ENCODE data around the gene IMPG2.

The IMPG2 gene

DNA sequence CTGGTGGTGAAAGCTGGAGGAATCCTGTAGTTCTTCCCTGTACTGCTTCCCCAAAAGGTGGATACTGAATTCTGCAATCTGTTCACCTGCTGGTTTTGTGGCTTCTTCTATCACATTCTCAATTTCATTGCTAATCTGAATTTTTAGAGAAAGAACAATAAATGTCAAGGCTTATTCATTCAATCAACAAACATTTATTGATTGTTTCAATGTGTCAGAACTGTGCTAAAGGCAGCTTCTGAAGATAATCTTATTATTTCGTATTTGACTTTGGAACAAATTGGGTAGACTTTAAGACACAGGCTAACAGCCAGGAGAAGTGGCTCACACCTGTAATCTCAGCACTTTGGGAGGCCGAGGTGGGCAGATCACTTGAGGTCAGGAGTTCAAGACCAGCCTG is 46.8 kb downstream of the IMPG2 start:
- DNase-seq (ENCODE audit: low spot score) = no peak

DNA sequence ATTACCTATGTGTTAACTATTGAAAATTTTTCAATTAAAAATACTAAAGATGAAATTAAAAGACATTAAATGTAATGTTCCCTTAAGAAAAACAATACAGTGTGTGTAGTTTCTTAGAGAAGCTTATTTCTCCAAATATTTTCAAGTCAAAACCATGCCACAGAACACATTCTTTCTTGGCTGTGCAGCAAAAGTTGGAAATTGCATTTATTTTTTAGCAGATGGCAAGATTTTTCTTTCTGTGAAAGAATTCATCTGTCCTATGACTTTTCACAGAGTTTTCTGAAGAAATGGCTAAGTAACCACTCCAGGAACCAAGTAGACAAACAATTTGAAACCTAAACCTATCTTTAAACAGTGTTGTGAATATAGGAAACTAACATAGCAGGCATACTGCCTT is 47.2 kb downstream of the IMPG2 start:
- DNase-seq (ENCODE audit: low spot score) = no peak

DNA sequence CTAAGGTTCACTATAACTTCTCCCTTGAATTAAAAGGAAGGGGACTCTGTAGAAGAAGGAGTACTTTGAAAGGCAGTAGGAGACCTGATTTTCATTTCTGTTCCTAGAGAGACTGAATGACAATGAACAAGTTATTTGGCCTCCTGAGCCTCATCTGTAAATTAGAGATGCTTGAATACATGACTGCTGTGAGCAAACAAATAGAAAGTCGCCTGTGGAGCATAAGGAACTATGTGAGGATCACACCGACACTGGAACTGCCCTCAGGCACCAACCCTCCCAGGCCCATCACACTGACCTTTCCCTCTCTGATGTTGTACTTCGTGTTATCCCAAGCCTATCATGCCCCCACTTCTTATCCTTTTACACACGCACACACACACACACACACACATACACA is 48.6 kb downstream of the IMPG2 start:
- no peak for DNase-seq (ENCODE audit: low spot score)

DNA sequence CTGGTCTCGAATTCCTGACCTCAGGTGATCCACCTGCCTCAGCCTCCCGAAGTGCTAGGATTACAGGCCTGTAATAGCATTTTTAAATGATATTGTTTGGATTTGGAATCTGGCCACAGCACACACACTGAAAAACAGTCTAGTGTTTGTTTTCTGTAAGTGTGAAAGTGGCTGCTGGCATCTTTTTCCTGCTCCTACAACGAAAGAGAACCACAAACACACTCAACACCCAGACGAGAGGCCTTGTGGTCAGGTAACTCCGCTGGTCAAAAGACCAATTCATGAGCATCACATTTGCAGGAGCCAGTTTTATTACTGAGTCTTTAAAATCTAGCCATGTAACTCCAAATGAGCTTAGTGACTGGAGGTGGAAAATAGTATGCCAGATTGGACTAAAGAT is 50.2 kb downstream of the IMPG2 start:
- no peak for DNase-seq (ENCODE audit: low spot score)

DNA sequence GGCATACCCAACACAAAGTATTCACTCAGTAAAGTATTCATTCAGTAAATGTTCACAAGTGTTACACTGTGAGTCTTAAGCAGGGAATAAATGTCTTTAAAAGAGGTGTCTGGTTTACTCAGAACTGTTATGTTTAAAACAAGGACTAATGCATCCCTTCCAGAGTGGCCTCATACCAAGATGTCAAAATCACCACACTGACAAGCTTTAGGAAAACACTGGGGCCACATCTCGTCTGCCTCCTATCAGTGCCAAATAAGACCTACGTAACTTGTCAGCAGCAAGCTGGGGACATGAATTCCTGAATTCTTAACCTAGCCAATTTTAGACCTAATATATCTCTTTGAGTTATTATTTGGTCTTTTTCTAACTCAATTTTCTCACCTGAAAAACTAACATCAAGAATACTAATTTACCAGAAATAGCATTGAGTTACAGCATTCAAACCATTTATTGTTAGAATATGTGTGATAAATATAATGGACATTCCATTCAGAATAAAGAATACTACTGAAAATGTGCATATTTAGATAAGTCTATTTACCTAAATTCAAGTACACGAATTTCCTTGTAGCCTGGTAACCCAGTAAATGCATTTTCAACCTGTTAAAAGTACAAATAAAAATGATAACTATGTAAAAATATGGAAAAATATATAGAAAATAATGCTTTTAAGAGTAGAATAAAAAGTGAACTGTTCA is 51.3 kb downstream of the IMPG2 start:
- DNase-seq (ENCODE audit: low spot score) = no peak

DNA sequence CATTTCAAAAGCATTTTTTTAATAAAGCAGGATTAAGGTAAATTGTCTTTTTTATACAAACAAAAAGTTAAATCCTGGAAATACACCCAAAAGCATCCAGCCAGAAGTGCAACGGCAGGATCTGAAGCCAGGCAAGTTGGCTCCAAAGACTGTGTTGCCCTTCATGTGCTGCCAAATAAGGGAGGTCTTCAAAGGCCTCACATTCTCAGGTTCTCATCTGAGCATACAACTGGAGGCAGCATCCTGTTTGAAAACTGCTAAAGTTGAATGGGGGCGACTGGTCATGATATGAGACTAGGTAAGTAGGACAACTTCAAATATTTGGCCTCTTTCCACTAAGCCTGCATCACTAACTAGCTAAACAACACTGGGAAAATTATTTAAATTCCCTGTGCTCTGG is 52.2 kb downstream of the IMPG2 start:
- DNase-seq (ENCODE audit: low spot score) = no peak

DNA sequence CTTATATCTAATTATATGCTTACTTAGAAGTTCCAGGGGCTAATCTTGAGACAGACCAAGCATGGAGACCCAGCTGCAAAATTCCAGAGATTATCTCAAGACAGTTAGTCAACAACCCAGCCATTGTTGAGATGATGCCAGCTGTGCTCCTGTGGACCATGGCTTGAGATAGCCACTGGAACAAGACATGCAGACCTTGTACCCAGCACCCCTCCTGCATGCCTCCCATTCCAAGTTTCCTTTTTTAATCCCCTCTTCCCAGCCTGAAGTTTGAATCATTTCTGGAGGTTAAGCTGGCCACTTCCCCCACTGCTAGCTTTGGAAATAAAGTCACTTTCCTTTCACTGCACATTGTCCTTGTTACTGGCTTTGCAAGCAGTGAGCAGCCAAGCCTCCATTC is 53.8 kb downstream of the IMPG2 start:
- no peak for DNase-seq (ENCODE audit: low spot score)

DNA sequence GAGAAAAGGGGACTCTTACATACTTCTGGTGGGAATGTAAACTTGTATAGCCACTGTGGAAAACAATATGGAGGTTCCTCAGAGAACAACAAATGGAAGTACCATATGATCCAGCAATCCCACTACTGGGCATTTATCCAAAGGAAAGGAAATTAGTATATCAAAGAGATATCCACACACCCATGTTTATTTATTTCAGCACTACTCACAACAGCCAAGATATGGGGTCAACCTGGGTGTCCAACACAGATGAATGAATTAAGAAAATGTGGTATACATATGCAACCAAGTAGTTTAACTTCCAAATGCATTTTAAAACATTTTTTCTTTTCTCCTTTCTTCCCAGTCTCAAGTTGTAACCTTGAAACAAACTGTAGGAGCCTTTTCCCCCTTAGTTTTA is 54.3 kb downstream of the IMPG2 start:
- no peak for DNase-seq (ENCODE audit: low spot score)

DNA sequence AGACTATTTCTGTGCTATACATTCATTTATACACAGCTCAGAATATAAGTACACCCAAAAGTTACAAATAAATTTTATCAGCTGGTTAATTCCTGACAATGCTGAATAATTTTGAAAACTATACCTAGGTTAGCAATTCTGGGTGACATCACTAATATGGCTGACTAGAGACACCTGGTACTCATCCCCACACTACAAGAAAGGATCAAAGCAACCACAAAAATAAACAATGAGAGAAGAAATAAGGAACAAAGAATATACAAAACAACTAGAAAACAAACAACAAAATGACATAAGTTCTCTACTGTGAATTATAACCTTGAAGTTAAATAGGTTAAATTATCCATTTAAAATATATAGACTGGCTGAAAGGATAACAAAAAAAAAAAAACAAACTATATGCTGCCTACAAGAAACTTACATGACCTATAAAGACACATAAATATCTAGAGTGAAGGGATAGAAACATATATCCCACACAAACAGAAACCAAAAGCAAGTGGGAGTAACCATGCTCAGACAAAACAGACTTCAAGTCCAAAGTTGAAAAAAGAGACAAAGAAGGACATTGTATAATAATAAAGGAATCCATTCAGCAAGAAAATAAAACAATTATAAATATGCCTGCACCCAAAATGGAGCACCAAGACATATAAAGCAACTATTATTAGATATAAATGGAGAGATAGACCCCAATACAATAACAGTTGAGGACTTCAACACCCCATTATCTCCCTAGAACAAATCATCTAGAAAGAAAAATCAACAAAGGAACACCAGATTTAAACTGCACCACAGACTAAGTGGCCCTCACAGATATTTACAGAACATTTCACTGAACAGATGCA is 57.8 kb downstream of the IMPG2 start:
- DNase-seq (ENCODE audit: low spot score) = no peak

DNA sequence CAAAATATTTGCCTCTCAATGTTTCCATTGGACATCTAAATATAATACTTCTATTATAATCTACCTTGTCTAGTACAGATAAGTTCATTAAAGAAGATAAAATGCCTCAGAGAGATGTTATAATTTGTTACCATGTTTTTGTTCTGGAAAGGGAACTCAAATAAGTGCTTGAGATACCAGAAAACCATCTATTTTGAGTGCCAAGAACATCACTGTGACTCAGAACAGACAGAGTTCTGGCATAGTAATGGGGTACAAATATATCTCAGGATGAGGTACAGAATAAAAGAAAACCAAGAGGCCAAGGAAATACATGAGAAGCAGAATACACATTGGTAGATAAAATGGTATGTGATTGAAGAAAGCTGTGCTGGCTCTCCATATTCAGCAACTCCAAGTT is 58.9 kb downstream of the IMPG2 start:
- no peak for DNase-seq (ENCODE audit: low spot score)

DNA sequence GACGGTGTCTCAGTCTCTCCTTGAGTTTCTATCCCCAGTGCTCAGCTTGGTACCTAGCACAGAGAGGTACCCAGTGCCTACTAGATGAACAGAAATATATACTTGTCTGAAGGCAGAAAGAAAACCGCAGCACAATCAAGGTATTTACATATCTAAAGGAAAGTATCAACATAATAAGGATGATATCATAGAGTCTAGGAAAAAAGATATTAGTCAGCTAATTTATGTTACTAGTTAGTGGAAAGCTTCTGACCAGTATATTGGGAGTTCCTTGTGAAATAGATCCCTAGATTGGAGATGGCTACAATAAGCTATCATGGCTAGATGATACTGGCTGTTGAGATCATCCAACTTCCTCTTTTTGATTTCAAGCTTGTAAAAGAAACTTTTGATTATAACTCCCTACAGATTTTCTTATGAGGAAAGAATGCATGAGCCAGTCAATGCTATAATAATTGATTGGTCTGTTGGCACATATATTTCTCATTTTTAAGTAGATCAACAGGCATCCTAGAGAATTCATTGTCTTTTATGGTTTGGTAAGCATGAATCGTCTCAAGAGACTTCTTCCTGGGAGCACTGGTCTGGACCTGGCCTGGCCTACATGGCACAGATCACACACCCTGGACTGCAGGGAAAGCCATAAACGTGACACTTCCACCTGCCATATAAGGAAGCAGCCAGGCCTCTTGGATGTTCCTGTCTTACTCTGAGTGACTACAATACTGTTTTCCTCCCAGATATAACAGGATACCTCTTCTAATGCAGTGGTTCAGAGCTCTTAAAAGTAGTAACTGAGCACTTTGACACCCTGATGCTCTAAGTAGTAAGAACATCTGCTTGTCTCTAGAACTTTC is 60.7 kb downstream of the IMPG2 start:
- DNase-seq (ENCODE audit: low spot score) = no peak

DNA sequence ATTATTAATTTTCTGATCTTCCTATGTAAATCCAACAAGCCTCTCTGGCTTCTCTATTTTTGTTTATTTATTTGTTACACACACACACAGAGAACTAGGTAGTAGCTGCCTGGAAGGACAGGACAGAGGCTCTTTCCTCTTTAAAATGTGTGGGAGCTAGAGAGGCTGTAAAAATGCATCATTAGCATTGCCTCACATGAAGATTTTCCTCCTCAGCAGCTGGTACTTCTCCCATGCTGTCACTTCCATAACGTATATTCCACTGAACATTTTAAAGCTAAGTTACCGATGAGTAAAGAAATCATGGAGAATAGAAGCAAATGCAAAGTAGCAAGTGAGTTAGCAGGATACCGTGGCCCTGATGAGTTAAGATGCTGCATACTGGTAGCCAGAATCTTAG is 63.9 kb downstream of the IMPG2 start:
- DNase-seq (ENCODE audit: low spot score) = no peak

DNA sequence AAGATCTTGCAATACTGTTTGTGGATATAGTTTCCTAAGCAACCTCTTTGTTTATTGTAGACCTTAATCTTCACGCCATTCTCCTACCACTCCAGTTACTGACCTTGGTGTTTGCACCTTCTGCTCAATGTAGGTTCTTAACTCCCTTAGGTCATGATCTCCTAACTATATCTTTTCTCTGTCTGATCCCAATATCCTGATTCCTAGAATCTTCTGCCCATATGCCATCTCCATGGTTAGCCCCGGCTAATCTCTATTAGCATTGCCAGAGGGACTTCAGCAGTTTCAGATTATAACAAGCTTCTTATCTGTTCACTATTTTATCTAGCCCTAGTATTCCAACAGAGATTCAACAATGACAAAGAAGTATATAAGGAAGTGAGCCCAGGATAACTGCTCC is 64.9 kb downstream of the IMPG2 start:
- DNase-seq (ENCODE audit: low spot score) = no peak

DNA sequence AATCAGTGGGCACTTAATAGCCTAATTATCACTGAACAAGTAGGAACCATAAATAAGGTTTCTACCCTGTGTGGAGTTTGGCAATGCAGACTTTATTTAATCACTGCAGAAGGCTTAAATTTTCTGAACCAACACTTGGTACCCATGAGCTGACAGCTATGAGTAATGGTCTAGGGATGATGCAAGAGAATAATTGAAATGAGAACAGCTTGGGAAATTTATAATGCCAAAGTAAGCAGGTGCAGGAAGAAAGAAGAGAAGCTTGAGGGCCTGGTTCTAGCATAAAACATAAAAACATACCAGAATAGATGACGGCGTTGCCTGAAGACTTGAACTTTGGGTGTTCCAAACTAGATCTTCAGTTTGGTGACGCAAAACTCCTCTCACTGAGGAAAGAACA is 67.0 kb downstream of the IMPG2 start:
- DNase-seq (ENCODE audit: low spot score) = no peak

DNA sequence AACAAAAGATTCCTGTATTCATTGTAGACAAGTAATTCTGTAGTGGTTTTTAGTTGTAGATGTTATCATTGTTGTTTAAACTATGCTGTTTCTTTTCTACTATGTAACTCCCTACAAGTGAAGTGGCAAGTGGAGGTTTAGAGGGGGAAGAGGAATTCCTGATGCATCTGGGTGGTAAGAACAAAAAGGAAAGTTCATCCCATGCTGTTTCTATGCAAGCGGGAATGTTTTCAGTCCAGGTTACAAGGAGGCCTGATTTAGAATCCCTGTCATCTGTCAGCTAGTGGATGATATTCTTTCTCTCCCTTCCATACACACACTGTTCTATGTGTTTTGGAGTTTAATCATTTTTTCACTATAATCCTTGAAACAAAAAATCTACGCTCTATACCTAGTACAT is 67.4 kb downstream of the IMPG2 start:
- DNase-seq (ENCODE audit: low spot score) = no peak

DNA sequence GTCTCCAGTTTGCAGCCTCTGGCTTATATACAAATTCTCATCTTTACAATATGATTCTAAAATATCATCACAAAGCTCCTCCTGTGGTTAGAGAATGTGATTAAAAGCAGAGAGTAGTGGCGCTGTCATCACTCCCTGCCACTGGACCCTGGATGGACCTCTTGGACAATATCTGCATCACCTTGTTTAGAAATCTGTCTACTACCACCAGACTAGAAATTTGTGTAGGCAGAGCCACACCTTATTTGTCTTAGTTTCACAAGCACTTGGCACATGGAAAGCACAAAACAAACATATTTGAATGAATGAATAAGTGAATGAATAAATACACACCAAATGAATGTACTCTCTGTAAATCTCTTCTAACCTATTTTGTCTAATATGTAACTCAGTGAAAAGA is 68.1 kb downstream of the IMPG2 start:
- no peak for DNase-seq (ENCODE audit: low spot score)

DNA sequence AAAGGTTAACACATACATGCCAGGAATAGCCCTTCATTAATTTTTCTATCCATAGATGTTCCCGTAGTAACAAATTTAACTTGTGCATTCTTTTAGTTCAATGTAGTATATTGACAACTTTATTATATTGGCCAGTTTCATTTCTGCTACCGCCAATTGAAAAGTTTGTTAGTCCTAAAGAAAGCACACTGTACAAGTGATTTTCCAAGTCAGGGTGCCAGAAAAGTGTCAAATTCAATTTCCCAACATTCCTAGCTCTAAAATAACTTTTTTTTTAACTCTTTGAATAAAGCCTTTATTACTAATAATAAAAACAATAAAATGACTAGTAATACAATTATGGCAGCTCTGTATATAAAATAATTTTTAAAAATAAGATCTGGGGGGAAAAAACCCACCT is 68.9 kb downstream of the IMPG2 start:
- no peak for DNase-seq (ENCODE audit: low spot score)

DNA sequence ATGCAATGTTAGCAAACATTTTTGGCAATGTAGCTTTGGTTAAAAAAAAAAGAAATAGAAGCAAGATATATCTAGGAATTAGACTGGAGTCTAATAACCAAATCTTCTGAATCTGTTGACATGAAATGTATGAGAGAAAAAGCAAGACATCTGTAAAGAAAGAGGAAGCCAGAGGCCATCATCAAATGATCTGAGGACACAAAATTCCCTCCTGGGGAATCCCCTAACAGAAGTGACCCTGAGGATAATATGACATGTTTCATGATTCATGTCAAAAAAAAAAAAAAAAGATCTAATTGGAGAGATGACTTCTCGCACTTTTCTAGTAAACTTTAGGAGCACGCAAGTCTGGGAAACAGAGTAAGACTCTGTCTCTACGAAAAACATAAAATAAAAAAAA is 70.9 kb downstream of the IMPG2 start:
- DNase-seq (ENCODE audit: low spot score) = no peak

DNA sequence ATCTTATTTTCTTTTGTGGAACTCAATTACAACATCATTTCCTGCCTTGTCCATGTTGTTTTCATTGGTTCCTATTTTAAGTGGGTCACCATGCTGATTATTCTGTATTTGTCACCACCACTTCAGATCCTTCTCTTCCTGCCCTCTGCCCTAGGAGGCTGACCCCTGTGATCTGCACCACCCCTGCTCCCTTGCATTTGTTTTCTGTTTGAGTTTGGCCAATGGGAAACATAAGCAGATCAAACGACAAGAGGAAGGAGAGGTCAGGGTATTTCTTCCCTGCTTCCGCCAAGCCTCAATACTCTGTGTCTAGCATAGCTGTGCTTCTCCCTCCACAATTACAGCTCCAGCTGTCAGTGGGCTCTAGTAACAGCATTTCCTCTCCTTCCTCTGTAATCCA is 71.6 kb downstream of the IMPG2 start:
- DNase-seq (ENCODE audit: low spot score) = no peak

DNA sequence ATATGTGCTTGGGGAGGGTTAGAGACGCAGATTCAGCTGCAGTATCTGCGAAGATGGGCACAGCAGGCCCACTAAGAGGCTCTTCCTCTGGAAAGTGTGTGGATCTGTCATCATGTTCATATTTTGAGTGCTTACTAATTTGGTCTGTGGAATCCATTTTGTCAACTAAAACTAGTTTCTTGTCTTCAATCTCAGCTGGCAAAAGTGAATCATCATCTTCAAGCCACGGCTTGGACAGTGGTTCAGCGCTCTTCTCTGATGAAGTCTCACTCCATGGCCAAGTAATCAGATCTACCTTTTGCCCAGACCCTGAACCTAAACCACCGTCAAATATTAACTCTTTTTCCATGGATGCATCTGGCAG is 76.2 kb downstream of the IMPG2 start:
- DNase-seq (ENCODE audit: low spot score) = no peak

DNA sequence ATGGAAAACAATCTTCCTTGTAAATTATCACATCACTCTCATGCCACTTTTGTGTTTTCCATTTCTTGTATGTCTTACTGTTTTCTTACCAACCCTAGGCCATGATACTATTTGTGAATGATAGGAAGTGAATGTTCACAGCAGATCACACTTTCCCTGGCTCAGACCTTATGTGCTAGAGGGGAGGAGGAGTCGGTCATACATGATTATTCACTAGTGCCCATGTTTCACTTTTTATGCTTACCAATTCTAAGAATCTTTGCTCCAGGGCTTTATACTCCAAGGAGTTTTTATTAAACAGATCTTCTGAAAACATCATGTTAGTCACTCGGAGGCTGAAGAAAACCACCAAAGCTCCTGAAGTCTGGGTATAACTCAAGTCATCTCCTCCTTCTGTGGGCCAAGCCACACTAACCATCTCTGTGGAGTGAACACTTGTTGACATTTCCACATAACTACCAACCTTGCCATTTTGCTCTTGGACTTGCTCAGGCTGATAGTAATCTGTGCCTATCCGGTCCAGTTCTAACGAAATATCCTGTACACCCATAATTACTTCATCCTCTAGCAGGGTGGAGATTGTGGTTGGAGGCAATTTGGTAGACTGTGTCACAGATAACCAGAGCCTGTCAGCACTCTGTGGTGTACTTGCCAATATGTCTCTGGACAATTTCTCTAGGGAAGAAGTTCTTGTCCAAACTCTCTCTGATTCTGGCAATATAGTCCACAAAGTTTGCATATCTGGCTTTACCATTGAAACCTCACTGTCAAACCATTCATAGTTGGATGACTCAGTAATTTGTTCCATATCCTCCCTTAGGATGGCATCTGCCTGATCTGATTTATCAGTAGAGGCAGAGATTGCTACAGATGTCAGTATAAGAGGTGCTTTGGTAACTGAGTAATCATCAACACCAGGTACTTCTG is 76.8 kb downstream of the IMPG2 start:
- DNase-seq (ENCODE audit: low spot score) = no peak
